GM21515 (cell line): ENCODE data around the gene GOLGA6C.
"Not testable (repeated sequence)": the region's sequence is repeated elsewhere in the genome, so short reads cannot be mapped to it uniquely, and the experiment has no call there.

ENCODE experiments used
- ATAC-seq: cut with Tn5 transposase; IDR thresholded peaks from one replicate; pipeline ENCODE4 v1.9.1; 2021; ENCODE audit not compliant: unreplicated experiment

Gene GOLGA6C

GRCh38 chr15:75314552-75315290 lies 56.6 kb downstream of the GOLGA6C start:
- no peak for ATAC-seq

GRCh38 chr15:75319231-75319897 lies 61.2 kb downstream of the GOLGA6C start:
- ATAC-seq = not testable (repeated sequence)
